ENCODE results near the gene GABRD.

The GABRD gene

GRCh38 chr1:2041887-2042286, 22.7 kb downstream of the GABRD start:
- Mint-ChIP-seq H3K4me3 (no peak overlapping the region), H3K27ac (ENCODE audit: low read depth) (no peak overlapping the region)
- no peak for ATAC-seq (replicated peaks; ENCODE audit: extremely low read depth, poor library complexity, severe bottlenecking)

GRCh38 chr1:2042830-2043773, 24.0 kb downstream of the GABRD start:
- H3K27me3 Mint-ChIP-seq = no peaks in the 10 kb centered on the region
- no peak overlapping the region for H3K4me3 Mint-ChIP-seq
- ATAC-seq (replicated peaks; ENCODE audit: extremely low read depth, poor library complexity, severe bottlenecking) = no peak
- H3K27ac Mint-ChIP-seq (ENCODE audit: low read depth) = no peak overlapping the region
- H3K36me3 Mint-ChIP-seq (ENCODE audit: insufficient read depth) = no peaks in the 10 kb centered on the region
- peaks cover 16% of the 10 kb centered on the region for H3K4me1 Mint-ChIP-seq
- DNase-seq (ENCODE audit: low spot score in 2 of 2) = no peak
- no peaks in the 10 kb centered on the region for H3K9me3 Mint-ChIP-seq

More at GRCh38 chr1:2041887-2042286, 22.7 kb downstream of the GABRD start:
- no peaks in the 10 kb centered on the region for H3K27me3 Mint-ChIP-seq
- H3K9me3 Mint-ChIP-seq = no peaks in the 10 kb centered on the region
- no peak for DNase-seq (ENCODE audit: low spot score in 2 of 2)
- H3K4me1 Mint-ChIP-seq = peaks cover 16% of the 10 kb centered on the region
- H3K36me3 Mint-ChIP-seq (ENCODE audit: insufficient read depth) = no peaks in the 10 kb centered on the region

- no peaks in the 10 kb centered on the region for H3K36me3 Mint-ChIP-seq (ENCODE audit: insufficient read depth)
- no peak overlapping the region for H3K27ac Mint-ChIP-seq (ENCODE audit: low read depth)
- H3K4me1 Mint-ChIP-seq = peaks cover 17% of the 10 kb centered on the region
- no peak for DNase-seq (ENCODE audit: low spot score in 2 of 2)
- no peaks in the 10 kb centered on the region for H3K27me3 Mint-ChIP-seq
- no peak for ATAC-seq (replicated peaks; ENCODE audit: extremely low read depth, poor library complexity, severe bottlenecking)
- no peaks in the 10 kb centered on the region for H3K9me3 Mint-ChIP-seq
- H3K4me3 Mint-ChIP-seq = peak overlapping the region; percentile 31
Measured at GRCh38 chr1:2043886-2044285, 24.7 kb downstream of the GABRD start.

- Mint-ChIP-seq H3K4me3 (peak overlapping the region; percentile 61), H3K27ac (ENCODE audit: low read depth) (no peak overlapping the region), H3K9me3 (no peaks in the 10 kb centered on the region), H3K4me1 (peaks cover 24% of the 10 kb centered on the region), H3K36me3 (ENCODE audit: insufficient read depth) (no peaks in the 10 kb centered on the region), H3K27me3 (no peaks in the 10 kb centered on the region)
- DNase-seq (ENCODE audit: low spot score in 2 of 2) (peak; percentile 67 to 78), ATAC-seq (replicated peaks; ENCODE audit: extremely low read depth, poor library complexity, severe bottlenecking) (peak; percentile 72)
Measured at GRCh38 chr1:2044510-2045319, 25.6 kb downstream of the GABRD start.

- peaks cover 24% of the 10 kb centered on the region for H3K4me1 Mint-ChIP-seq
- ATAC-seq (replicated peaks; ENCODE audit: extremely low read depth, poor library complexity, severe bottlenecking) (no peak), DNase-seq (ENCODE audit: low spot score in 2 of 2) (no peak)
- H3K9me3 Mint-ChIP-seq = no peaks in the 10 kb centered on the region
- H3K36me3 Mint-ChIP-seq (ENCODE audit: insufficient read depth) = no peaks in the 10 kb centered on the region
- no peaks in the 10 kb centered on the region for H3K27me3 Mint-ChIP-seq
- H3K27ac Mint-ChIP-seq (ENCODE audit: low read depth) = no peak overlapping the region
- peak overlapping the region; percentile 61 for H3K4me3 Mint-ChIP-seq
Measured at GRCh38 chr1:2045468-2046173, 26.5 kb downstream of the GABRD start.

GRCh38 chr1:2046174-2046917, 27.2 kb downstream of the GABRD start:
- H3K36me3 Mint-ChIP-seq (ENCODE audit: insufficient read depth) = no peaks in the 10 kb centered on the region
- H3K27ac Mint-ChIP-seq (ENCODE audit: low read depth) = no peak overlapping the region
- H3K4me1 Mint-ChIP-seq = peaks cover 24% of the 10 kb centered on the region
- H3K27me3 Mint-ChIP-seq = no peaks in the 10 kb centered on the region
- ATAC-seq (replicated peaks; ENCODE audit: extremely low read depth, poor library complexity, severe bottlenecking) (no peak), DNase-seq (ENCODE audit: low spot score in 2 of 2) (no peak)
- no peak overlapping the region for H3K4me3 Mint-ChIP-seq
- no peaks in the 10 kb centered on the region for H3K9me3 Mint-ChIP-seq

- Mint-ChIP-seq H3K27ac (ENCODE audit: low read depth) (no peak overlapping the region), H3K9me3 (no peaks in the 10 kb centered on the region), H3K4me3 (no peak overlapping the region), H3K4me1 (peaks cover 24% of the 10 kb centered on the region), H3K27me3 (no peaks in the 10 kb centered on the region), H3K36me3 (ENCODE audit: insufficient read depth) (no peaks in the 10 kb centered on the region)
- no peak for ATAC-seq (replicated peaks; ENCODE audit: extremely low read depth, poor library complexity, severe bottlenecking)
- DNase-seq (ENCODE audit: low spot score in 2 of 2) = no peak
Measured at GRCh38 chr1:2046953-2047748, 28.0 kb downstream of the GABRD start.

GRCh38 chr1:2047749-2048729, 28.9 kb downstream of the GABRD start:
- ATAC-seq (replicated peaks; ENCODE audit: extremely low read depth, poor library complexity, severe bottlenecking) = no peak
- Mint-ChIP-seq H3K9me3 (no peaks in the 10 kb centered on the region), H3K27ac (ENCODE audit: low read depth) (peak overlapping the region; percentile 92), H3K4me1 (peaks cover 33% of the 10 kb centered on the region), H3K4me3 (peak overlapping the region; percentile 82), H3K36me3 (ENCODE audit: insufficient read depth) (no peaks in the 10 kb centered on the region), H3K27me3 (no peaks in the 10 kb centered on the region)
- DNase-seq (ENCODE audit: low spot score in 2 of 2) = no peak

GRCh38 chr1:2049225-2049717, 30.1 kb downstream of the GABRD start:
- peak overlapping the region; percentile 92 for H3K27ac Mint-ChIP-seq (ENCODE audit: low read depth)
- peak overlapping the region; percentile 82 for H3K4me3 Mint-ChIP-seq
- H3K4me1 Mint-ChIP-seq = peaks cover 32% of the 10 kb centered on the region
- no peaks in the 10 kb centered on the region for H3K9me3 Mint-ChIP-seq
- no peaks in the 10 kb centered on the region for H3K27me3 Mint-ChIP-seq
- no peak for DNase-seq (ENCODE audit: low spot score in 2 of 2)
- ATAC-seq (replicated peaks; ENCODE audit: extremely low read depth, poor library complexity, severe bottlenecking) = no peak
- H3K36me3 Mint-ChIP-seq (ENCODE audit: insufficient read depth) = peaks cover 2% of the 10 kb centered on the region

- ATAC-seq (replicated peaks; ENCODE audit: extremely low read depth, poor library complexity, severe bottlenecking) (peak; percentile 95), DNase-seq (ENCODE audit: low spot score in 2 of 2) (peak; percentile 86 to 92)
- H3K27me3 Mint-ChIP-seq = no peaks in the 10 kb centered on the region
- H3K9me3 Mint-ChIP-seq = no peaks in the 10 kb centered on the region
- peak within 1 kb of the TSS; percentile 92 for H3K27ac Mint-ChIP-seq (ENCODE audit: low read depth)
- peak within 1 kb of the TSS; percentile 82 for H3K4me3 Mint-ChIP-seq
- peaks cover 2% of the 10 kb centered on the region for H3K36me3 Mint-ChIP-seq (ENCODE audit: insufficient read depth)
- H3K4me1 Mint-ChIP-seq = peaks cover 32% of the 10 kb centered on the region
Measured at GRCh38 chr1:2049718-2050431, 30.7 kb downstream of the GABRD start, which contains the start of gene PRKCZ. PRKCZ (plus strand) TSS chr1:2050411; CDS start chr1:2050631, 220 bp downstream.
